CD14-positive monocyte (primary cell): ENCODE data around the gene SMAD1. TPM values are rescaled to one million over a fixed set of nuclear protein-coding genes. Genes with fewer than 3 reads are reported as not detected.
A peak's percentile ranks its signal among the peaks of the same experiment; 100 is the strongest.

ENCODE experiments used
- DNase-seq, 3 donors: peaks; one replicate each; pipeline ENCODE4 v3.0.0-alpha.2; 2011 to 2022
- H2AFZ ChIP-seq: 2 replicates; pipeline ENCODE4 v1.6.0; 2012; ENCODE audit warnings: mild to moderate bottlenecking, low read depth, low read length, inconsistent platforms; ENCODE audit not compliant: insufficient read depth, poor library complexity, severe bottlenecking
- H3K27ac ChIP-seq, 2 donors: 1 replicate in 1 of 2; 2 replicates in 1 of 2; pipeline ENCODE4 v1.5.1; 2012 to 2013; ENCODE audit warnings: low read length in 2 of 2, control low read depth in 1 of 2, inconsistent platforms in 1 of 2, low read depth in 1 of 2, mild to moderate bottlenecking in 1 of 2
- H3K27me3 ChIP-seq, 2 donors: one replicate each; pipeline versions ENCODE4 v1.6.0 to v1.6.1; 2011 to 2013; ENCODE audit warnings: low read length in 2 of 2; ENCODE audit not compliant: control insufficient read depth in 2 of 2, insufficient read depth in 2 of 2
- H3K36me3 ChIP-seq, 2 donors: replicated peaks in 1 of 2; 1 replicate in 1 of 2; 2 replicates in 1 of 2; pipeline versions ENCODE4 v1.5.1 to v1.6.1; 2012 to 2013; ENCODE audit warnings: low read length in 2 of 2, control low read depth in 1 of 2, inconsistent platforms in 1 of 2, mild to moderate bottlenecking in 1 of 2; ENCODE audit not compliant: insufficient read depth in 2 of 2, control insufficient read depth in 1 of 2
- H3K4me1 ChIP-seq, 2 donors: 1 replicate in 1 of 2; 2 replicates in 1 of 2; pipeline versions ENCODE4 v1.5.1 to v1.6.1; 2012 to 2013; ENCODE audit warnings: low read length in 2 of 2, control low read depth in 1 of 2, inconsistent platforms in 1 of 2, mild to moderate bottlenecking in 1 of 2, moderate library complexity in 1 of 2; ENCODE audit not compliant: insufficient read depth in 2 of 2, control insufficient read depth in 1 of 2
- H3K4me2 ChIP-seq: replicated peaks from 2 replicates; pipeline ENCODE3; 2012; ENCODE audit warnings: low read length, moderate library complexity, mild to moderate bottlenecking; ENCODE audit not compliant: poor library complexity, severe bottlenecking; ENCODE audit errors: extremely low read depth
- H3K4me3 ChIP-seq, 3 experiments: fragments of 200-600 bp in 1 of 3; sonication (generic) in 1 of 3; replicated peaks in 1 of 3; 1 replicate in 2 of 3; 2 replicates in 1 of 3; pipeline ENCODE4 v1.5.1; 2011 to 2013; ENCODE audit warnings: low read length in 3 of 3, mild to moderate bottlenecking in 3 of 3, control low read depth in 2 of 3, low read depth in 2 of 3, inconsistent platforms in 1 of 3, moderate library complexity in 1 of 3
- H3K79me2 ChIP-seq: 2 replicates; pipeline ENCODE4 v1.6.0; 2012; ENCODE audit warnings: mild to moderate bottlenecking, control low read depth, inconsistent platforms, low read length, moderate library complexity; ENCODE audit not compliant: insufficient read depth
- H3K9ac ChIP-seq: 2 replicates; pipeline ENCODE4 v1.6.0; 2017; ENCODE audit warnings: low read length, mild to moderate bottlenecking; ENCODE audit not compliant: insufficient read depth, poor library complexity, severe bottlenecking
- H3K9me3 ChIP-seq, 2 donors: replicated peaks in 1 of 2; 1 replicate in 1 of 2; 2 replicates in 1 of 2; pipeline versions ENCODE4 v1.5.1 to v1.6.1; 2012 to 2013; ENCODE audit warnings: low read length in 2 of 2, control low read depth in 1 of 2; ENCODE audit not compliant: control insufficient read depth in 1 of 2, insufficient read depth in 1 of 2
- H4K20me1 ChIP-seq: 2 replicates; pipeline ENCODE4 v1.6.0; 2012; ENCODE audit warnings: mild to moderate bottlenecking, low read length, control low read depth, moderate library complexity; ENCODE audit not compliant: insufficient read depth
- H3K27ac Mint-ChIP-seq, 7 donors: one replicate each; pipeline ENCODE4 v1.8.0; 2020; ENCODE audit warnings: mild to moderate bottlenecking in 7 of 7, mixed read lengths in 7 of 7, moderate library complexity in 6 of 7, inconsistent platforms in 2 of 7
- H3K27me3 Mint-ChIP-seq, 3 donors: one replicate each; pipeline ENCODE4 v1.8.0; 2021 to 2022; ENCODE audit warnings: low read depth in 3 of 3, mild to moderate bottlenecking in 3 of 3, mixed read lengths in 3 of 3, moderate library complexity in 3 of 3, inconsistent platforms in 1 of 3
- H3K36me3 Mint-ChIP-seq, 2 donors: one replicate each; pipeline ENCODE4 v1.8.0; 2020; ENCODE audit warnings: mixed read lengths in 2 of 2, inconsistent platforms in 1 of 2, mild to moderate bottlenecking in 1 of 2
- H3K4me1 Mint-ChIP-seq: one replicate; pipeline ENCODE4 v1.8.0; 2020; ENCODE audit warnings: mild to moderate bottlenecking, mixed read lengths
- H3K4me3 Mint-ChIP-seq, 2 donors: one replicate each; pipeline ENCODE4 v1.8.0; 2020; ENCODE audit warnings: mild to moderate bottlenecking in 2 of 2, mixed read lengths in 2 of 2, moderate library complexity in 1 of 2
- H3K9me3 Mint-ChIP-seq, 7 donors: one replicate each; pipeline ENCODE4 v1.8.0; 2020 to 2022; ENCODE audit warnings: mixed read lengths in 7 of 7, mild to moderate bottlenecking in 6 of 7, moderate library complexity in 6 of 7, inconsistent platforms in 2 of 7
- WGBS: methylation state at CpG from one replicate; pipeline ENCODE4 v1.1.5; 2013; ENCODE audit warnings: missing lambda C conversion rate; ENCODE audit not compliant: insufficient coverage; 5-methylcytosine and 5-hydroxymethylcytosine counted together
- intact Hi-C, 2 donors: fragments of 100-400 bp; cut with micrococcal nuclease; formaldehyde crosslinking; loops; one replicate each; pipeline versions ENCODE4 v1.15.0 to v1.15.1; 2023
- polyA plus RNA-seq, 3 donors: library from polyadenylated mRNA; depleted of rRNA in 1 of 3; unstranded in 2 of 3; stranded (reverse) in 1 of 3; fragments of 300-500 nt in 2 of 3; fragments of >200 nt in 1 of 3; fragmentation: Illumina TruSeq in 2 of 3; gene quantifications; 1 replicate in 2 of 3; 2 replicates in 1 of 3; pipeline ENCODE4 v1.2.3, GENCODE V29; 2012 to 2021
- TF ChIP-seq, protein P1 (sequence below): fragments of 200-600 bp; IDR thresholded peaks from one replicate; pipeline ENCODE4 v1.8.0; 2022; ENCODE audit warnings: antibody characterized with exemption, mild to moderate bottlenecking

SMAD1 gene
- polyA plus RNA-seq, 3 donors, result 8.2 to 14.4 (median 8.7) TPM

DNA sequence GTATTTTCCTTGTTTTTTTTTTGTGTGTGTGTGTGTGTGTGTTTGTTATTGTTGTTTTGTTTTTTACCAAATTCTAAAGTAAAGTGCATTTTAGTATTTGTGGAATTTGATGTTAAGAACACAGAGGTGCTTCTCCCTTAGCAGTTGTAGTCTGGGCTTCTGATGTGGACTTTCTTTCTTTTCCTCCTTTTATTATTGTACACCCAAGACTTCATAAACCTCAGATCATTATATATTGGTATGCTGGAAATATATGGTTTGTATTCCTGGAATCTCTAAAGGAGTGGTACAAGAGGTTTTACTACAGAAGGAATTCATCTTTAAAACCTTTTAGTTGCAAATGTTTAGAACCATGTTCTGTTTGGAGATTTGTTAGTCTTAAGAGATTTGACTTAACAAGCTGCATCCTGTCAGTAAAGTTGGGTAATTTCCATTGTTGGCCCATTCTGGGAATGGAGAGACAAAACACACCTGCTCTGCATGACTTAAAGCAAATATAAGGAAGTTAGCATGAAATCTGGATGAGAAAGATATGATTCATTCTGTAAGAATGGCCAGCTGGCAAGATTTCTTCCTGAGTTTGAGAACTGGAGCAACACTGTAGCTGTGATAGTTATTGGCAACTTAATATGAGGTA lies 64.0 kb downstream of the SMAD1 start:
- Histone ChIP-seq H3K4me3 (no peak overlapping the region), H3K27ac (no peak overlapping the region), H3K79me2 (no peaks in the 10 kb centered on the region), H3K9me3 (no peaks in the 10 kb centered on the region), H3K27me3 (no peaks in the 10 kb centered on the region), H4K20me1 (no peaks in the 10 kb centered on the region), H3K36me3 (peaks cover 9 to 26% of the 10 kb centered on the region in 2 donors), H3K4me2 (no peak overlapping the region), H3K9ac (no peak overlapping the region), H2AFZ (no peak overlapping the region), H3K4me1 (no peaks in the 10 kb centered on the region)
- no peak overlapping the region for H3K27ac Mint-ChIP-seq
- H3K36me3 Mint-ChIP-seq, result peaks cover 6 to 14% of the 10 kb centered on the region in 2 donors
- TF ChIP-seq, protein P1, sequence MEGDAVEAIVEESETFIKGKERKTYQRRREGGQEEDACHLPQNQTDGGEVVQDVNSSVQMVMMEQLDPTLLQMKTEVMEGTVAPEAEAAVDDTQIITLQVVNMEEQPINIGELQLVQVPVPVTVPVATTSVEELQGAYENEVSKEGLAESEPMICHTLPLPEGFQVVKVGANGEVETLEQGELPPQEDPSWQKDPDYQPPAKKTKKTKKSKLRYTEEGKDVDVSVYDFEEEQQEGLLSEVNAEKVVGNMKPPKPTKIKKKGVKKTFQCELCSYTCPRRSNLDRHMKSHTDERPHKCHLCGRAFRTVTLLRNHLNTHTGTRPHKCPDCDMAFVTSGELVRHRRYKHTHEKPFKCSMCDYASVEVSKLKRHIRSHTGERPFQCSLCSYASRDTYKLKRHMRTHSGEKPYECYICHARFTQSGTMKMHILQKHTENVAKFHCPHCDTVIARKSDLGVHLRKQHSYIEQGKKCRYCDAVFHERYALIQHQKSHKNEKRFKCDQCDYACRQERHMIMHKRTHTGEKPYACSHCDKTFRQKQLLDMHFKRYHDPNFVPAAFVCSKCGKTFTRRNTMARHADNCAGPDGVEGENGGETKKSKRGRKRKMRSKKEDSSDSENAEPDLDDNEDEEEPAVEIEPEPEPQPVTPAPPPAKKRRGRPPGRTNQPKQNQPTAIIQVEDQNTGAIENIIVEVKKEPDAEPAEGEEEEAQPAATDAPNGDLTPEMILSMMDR, result no peak
- intact Hi-C loops, result no loop called here
- H3K9me3 Mint-ChIP-seq, result peaks cover 0 to 4% (median 0%) of the 10 kb centered on the region in 7 donors
- H3K27me3 Mint-ChIP-seq, result no peaks in the 10 kb centered on the region
- peak in 1 of 3 donors; percentile 34 for DNase-seq
- H3K4me1 Mint-ChIP-seq, result peaks cover 3% of the 10 kb centered on the region
- H3K4me3 Mint-ChIP-seq, result no peak overlapping the region

DNA sequence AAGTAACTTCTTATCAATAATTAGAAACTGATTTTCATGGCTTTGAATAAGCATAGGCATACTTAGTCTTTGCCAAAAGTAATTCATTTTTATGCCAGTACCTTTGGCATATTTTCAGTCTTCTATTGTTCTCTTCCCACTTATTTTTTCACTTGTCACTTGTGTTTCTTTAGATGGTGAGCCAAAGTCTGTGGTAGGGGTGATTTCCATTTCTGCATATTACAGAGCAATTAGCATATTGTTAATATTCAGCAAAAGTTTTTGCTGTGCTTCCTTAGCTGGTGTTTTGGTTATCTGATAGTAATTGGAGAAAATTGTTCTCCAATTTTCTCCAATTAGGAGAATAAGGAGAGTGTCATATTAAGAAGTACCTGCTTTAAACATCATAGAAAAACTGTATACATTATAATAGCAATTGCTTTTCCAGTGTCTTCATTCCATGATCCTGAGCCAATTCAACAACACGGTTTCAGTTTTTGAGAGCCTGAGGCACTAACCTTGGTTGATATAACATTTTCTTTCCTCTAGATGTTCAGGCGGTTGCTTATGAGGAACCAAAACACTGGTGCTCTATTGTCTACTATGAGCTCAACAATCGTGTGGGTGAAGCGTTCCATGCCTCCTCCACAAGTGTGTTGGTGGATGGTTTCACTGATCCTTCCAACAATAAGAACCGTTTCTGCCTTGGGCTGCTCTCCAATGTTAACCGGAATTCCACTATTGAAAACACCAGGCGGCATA lies 64.7 kb downstream of the SMAD1 start:
- H3K27me3 Mint-ChIP-seq, result no peaks in the 10 kb centered on the region
- no peak overlapping the region for H3K4me3 ChIP-seq
- no peaks in the 10 kb centered on the region for H3K27me3 ChIP-seq
- H3K36me3 Mint-ChIP-seq, result peaks cover 6 to 11% of the 10 kb centered on the region in 2 donors
- H3K4me3 Mint-ChIP-seq, result no peak overlapping the region
- H3K27ac ChIP-seq, result no peak overlapping the region
- H3K36me3 ChIP-seq, result peaks cover 9 to 26% of the 10 kb centered on the region in 2 donors
- TF ChIP-seq, protein P1, result no peak
- H3K4me1 ChIP-seq, result no peaks in the 10 kb centered on the region
- no peak overlapping the region for H3K4me2 ChIP-seq
- no CpG with 5 or more reads among the region's 7 CpGs for WGBS
- intact Hi-C loops, result no loop called here
- no peak overlapping the region for H2AFZ ChIP-seq
- H3K9me3 Mint-ChIP-seq, result peaks cover 0 to 4% (median 0%) of the 10 kb centered on the region in 7 donors
- H3K79me2 ChIP-seq, result no peaks in the 10 kb centered on the region
- DNase-seq, result no peak
- no peaks in the 10 kb centered on the region for H3K9me3 ChIP-seq
- H4K20me1 ChIP-seq, result no peaks in the 10 kb centered on the region
- H3K4me1 Mint-ChIP-seq, result peaks cover 3% of the 10 kb centered on the region
- no peak overlapping the region for H3K9ac ChIP-seq
- H3K27ac Mint-ChIP-seq, result no peak overlapping the region
